Keratinocyte (primary cell): ENCODE measurements around the gene COL1A2. TPM values are rescaled to one million over a fixed set of nuclear protein-coding genes. Genes with fewer than 3 reads are reported as not detected.

ENCODE experiments used
- DNase-seq: peaks from one replicate; pipeline ENCODE4 v3.0.0-alpha.2; 2011; ENCODE audit warnings: low read depth, missing footprints, low spot score
- FAIRE-seq: peaks from 2 replicates; lab custom pipeline; 2011; peaks lifted over from hg19 to GRCh38; lab: Jason Lieb, UNC
- H2AFZ ChIP-seq: 2 replicates; pipeline ENCODE4 v1.6.0; 2012; ENCODE audit warnings: low read length, control low read depth, inconsistent platforms; ENCODE audit not compliant: control insufficient read depth
- H3K27ac ChIP-seq: 2 replicates; pipeline ENCODE4 v1.5.1; 2011; ENCODE audit warnings: low read length; ENCODE audit not compliant: control insufficient read depth, insufficient read depth
- H3K27me3 ChIP-seq: 3 replicates; pipeline ENCODE4 v1.6.0; 2011; ENCODE audit warnings: low read length; ENCODE audit not compliant: control insufficient read depth, insufficient read depth; ENCODE audit errors: extremely low read depth
- H3K36me3 ChIP-seq, 2 experiments: 2 replicates in 1 of 2; 3 replicates in 1 of 2; pipeline ENCODE4 v1.5.1; 2011; ENCODE audit warnings: low read length in 2 of 2, mild to moderate bottlenecking in 1 of 2; ENCODE audit not compliant: control insufficient read depth in 2 of 2, insufficient read depth in 2 of 2; ENCODE audit errors: extremely low read depth in 1 of 2
- H3K4me1 ChIP-seq: 3 replicates; pipeline ENCODE4 v1.5.1; 2011; ENCODE audit warnings: low read length; ENCODE audit not compliant: control insufficient read depth, insufficient read depth; ENCODE audit errors: extremely low read depth
- H3K4me2 ChIP-seq: 3 replicates; pipeline ENCODE4 v1.6.0; 2011; ENCODE audit warnings: low read depth, low read length; ENCODE audit not compliant: control insufficient read depth, insufficient read depth; ENCODE audit errors: extremely low read depth
- H3K4me3 ChIP-seq, 3 experiments: fragments of 200-600 bp in 1 of 3; sonication (generic) in 1 of 3; 2 replicates in 2 of 3; 3 replicates in 1 of 3; pipeline ENCODE4 v1.5.1; 2011 to 2016; ENCODE audit warnings: low read length in 3 of 3, mild to moderate bottlenecking in 3 of 3, control low read depth in 2 of 3, inconsistent platforms in 1 of 3, low read depth in 1 of 3, mixed read lengths in 1 of 3, mixed run types in 1 of 3, moderate library complexity in 1 of 3; ENCODE audit not compliant: control insufficient read depth in 2 of 3, insufficient read depth in 2 of 3; ENCODE audit errors: extremely low read depth in 1 of 3
- H3K79me2 ChIP-seq: 2 replicates; pipeline ENCODE4 v1.6.0; 2012; ENCODE audit warnings: low read length; ENCODE audit not compliant: control insufficient read depth, insufficient read depth
- H3K9ac ChIP-seq: 3 replicates; pipeline ENCODE4 v1.6.0; 2011; ENCODE audit warnings: low read length; ENCODE audit not compliant: control insufficient read depth, insufficient read depth; ENCODE audit errors: extremely low read depth
- H3K9me1 ChIP-seq: 3 replicates; pipeline ENCODE4 v1.6.0; 2011; ENCODE audit warnings: low read length; ENCODE audit not compliant: control insufficient read depth, insufficient read depth; ENCODE audit errors: extremely low read depth
- H3K9me3 ChIP-seq: 2 replicates; pipeline ENCODE4 v1.5.1; 2012; ENCODE audit warnings: low read depth, low read length; ENCODE audit not compliant: control insufficient read depth
- H4K20me1 ChIP-seq: 3 replicates; pipeline ENCODE4 v1.6.0; 2011; ENCODE audit warnings: low read length; ENCODE audit not compliant: control insufficient read depth, insufficient read depth; ENCODE audit errors: extremely low read depth
- EZH2 ChIP-seq: IDR thresholded peaks from one replicate; pipeline ENCODE4 v1.6.1; 2012; ENCODE audit warnings: inconsistent platforms, mild to moderate bottlenecking, low read length, moderate library complexity
- dilution Hi-C: fragments of 300-500 bp; cut with MboI; formaldehyde crosslinking; loops from one replicate; pipeline ENCODE4 v1.7.0; 2020; ENCODE audit warnings: low sequenced_read_pairs; ENCODE audit not compliant: extremely low pct_ligation_motif_present
- polyA plus RNA-seq, 5 experiments: library from polyadenylated mRNA; depleted of rRNA in 3 of 5; stranded (reverse) in 3 of 5; stranded (forward) in 1 of 5; unstranded in 1 of 5; fragments of >200 nt; gene quantifications; 1 replicate in 1 of 5; 2 replicates in 3 of 5; 3 replicates in 1 of 5; pipeline versions ENCODE4 v1.2.1 to v1.2.3, GENCODE V29; 2011 to 2012; ENCODE audit warnings: missing spikeins in 2 of 5, low read depth in 1 of 5, low replicate concordance in 1 of 5
- TF ChIP-seq, protein P1 (sequence below), 3 experiments: IDR thresholded peaks in 1 of 3; conservative IDR thresholded peaks in 1 of 3; optimal IDR thresholded peaks in 1 of 3; 2 replicates in 2 of 3; 3 replicates in 1 of 3; pipeline versions ENCODE3 to v1.5.1; 2011; ENCODE audit warnings: low read length in 3 of 3, mild to moderate bottlenecking in 3 of 3, moderate library complexity in 2 of 3, control low read depth in 1 of 3, inconsistent platforms in 1 of 3; ENCODE audit not compliant: insufficient read depth in 2 of 3; ENCODE audit errors: extremely low read depth in 1 of 3

COL1A2 gene
- polyA plus RNA-seq, 1 donor (not counting 4 experiments of a cell fraction or from before 2014, with no cell fraction given), result 0.13 TPM

DNA sequence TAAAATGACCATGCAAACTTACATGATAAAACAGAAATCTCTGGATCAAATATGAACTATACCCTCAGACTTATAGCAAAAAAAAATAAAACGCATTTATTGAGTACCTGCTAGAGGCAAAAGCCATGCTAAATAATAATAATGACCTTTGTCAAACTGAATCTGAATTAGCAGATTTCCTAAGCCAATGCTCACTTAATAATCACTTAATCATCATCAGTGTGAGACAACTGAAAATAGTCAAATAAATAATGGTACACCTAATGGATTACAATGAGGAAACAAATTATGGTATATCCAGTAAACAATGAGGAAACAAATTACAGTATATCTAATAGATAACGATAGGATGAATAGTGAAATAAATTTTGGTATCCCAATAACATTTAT, 37.6 kb downstream of the COL1A2 start:
- H4K20me1 ChIP-seq, result no peaks in the 10 kb centered on the region
- no peaks in the 10 kb centered on the region for H3K79me2 ChIP-seq
- TF ChIP-seq EZH2, result no peak
- TF ChIP-seq, protein P1, sequence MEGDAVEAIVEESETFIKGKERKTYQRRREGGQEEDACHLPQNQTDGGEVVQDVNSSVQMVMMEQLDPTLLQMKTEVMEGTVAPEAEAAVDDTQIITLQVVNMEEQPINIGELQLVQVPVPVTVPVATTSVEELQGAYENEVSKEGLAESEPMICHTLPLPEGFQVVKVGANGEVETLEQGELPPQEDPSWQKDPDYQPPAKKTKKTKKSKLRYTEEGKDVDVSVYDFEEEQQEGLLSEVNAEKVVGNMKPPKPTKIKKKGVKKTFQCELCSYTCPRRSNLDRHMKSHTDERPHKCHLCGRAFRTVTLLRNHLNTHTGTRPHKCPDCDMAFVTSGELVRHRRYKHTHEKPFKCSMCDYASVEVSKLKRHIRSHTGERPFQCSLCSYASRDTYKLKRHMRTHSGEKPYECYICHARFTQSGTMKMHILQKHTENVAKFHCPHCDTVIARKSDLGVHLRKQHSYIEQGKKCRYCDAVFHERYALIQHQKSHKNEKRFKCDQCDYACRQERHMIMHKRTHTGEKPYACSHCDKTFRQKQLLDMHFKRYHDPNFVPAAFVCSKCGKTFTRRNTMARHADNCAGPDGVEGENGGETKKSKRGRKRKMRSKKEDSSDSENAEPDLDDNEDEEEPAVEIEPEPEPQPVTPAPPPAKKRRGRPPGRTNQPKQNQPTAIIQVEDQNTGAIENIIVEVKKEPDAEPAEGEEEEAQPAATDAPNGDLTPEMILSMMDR (optimal IDR thresholded peaks at IDR 0.05 in 1 of 3, IDR thresholded peaks at IDR 0.05 in 1 of 3, conservative IDR thresholded peaks at IDR 0.05 in 1 of 3; ENCODE audit: extremely low read depth in 1 of 3, insufficient read depth in 2 of 3, low read length in 3 of 3), result no peak
- DNase-seq, result no peak
- H3K9me1 ChIP-seq, result no peaks in the 10 kb centered on the region
- H3K27me3 ChIP-seq, result no peaks in the 10 kb centered on the region
- H3K4me1 ChIP-seq, result no peaks in the 10 kb centered on the region
- H2AFZ ChIP-seq, result no peak overlapping the region
- H3K4me2 ChIP-seq, result no peak overlapping the region
- H3K4me3 ChIP-seq, result no peak overlapping the region
- H3K27ac ChIP-seq, result no peak overlapping the region
- no peak overlapping the region for H3K9ac ChIP-seq
- dilution Hi-C loops, result loop anchor here (25.0 kb wide), 1 partner anchor 145 kb away; no protein-coding TSS in a partner anchor
- no peak for FAIRE-seq
- no peaks in the 10 kb centered on the region for H3K9me3 ChIP-seq
- no peaks in the 10 kb centered on the region for H3K36me3 ChIP-seq

DNA sequence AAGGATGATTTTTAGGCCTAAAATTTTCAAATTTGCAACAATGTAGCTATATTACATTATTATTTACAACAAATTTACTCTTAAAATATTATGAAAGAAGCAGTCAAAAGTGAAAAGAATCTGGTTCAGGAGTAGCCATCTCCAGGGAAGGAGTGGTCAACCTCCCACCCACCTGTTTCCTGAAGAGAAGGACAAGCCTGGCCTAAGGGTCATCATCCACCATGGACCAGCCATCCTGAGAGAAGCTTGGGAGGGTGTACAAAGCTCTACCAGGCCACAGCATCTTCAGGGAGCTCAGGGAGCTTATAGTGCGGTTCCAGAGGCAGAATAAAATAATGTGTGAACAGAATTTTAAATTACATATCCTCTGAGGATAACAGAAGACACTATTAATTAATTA, 38.1 kb downstream of the COL1A2 start:
- TF ChIP-seq EZH2, result no peak
- TF ChIP-seq, protein P1 (optimal IDR thresholded peaks at IDR 0.05 in 1 of 3, IDR thresholded peaks at IDR 0.05 in 1 of 3, conservative IDR thresholded peaks at IDR 0.05 in 1 of 3; ENCODE audit: extremely low read depth in 1 of 3, insufficient read depth in 2 of 3, low read length in 3 of 3), result no peak
- DNase-seq (no peak), FAIRE-seq (no peak)
- no peaks in the 10 kb centered on the region for H3K9me3 ChIP-seq
- dilution Hi-C loops, result loop anchor here (25.0 kb wide), 1 partner anchor 146 kb away; no protein-coding TSS in a partner anchor
- H3K36me3 ChIP-seq, result no peaks in the 10 kb centered on the region
- no peak overlapping the region for H3K4me2 ChIP-seq
- H3K79me2 ChIP-seq, result no peaks in the 10 kb centered on the region
- H3K27ac ChIP-seq, result no peak overlapping the region
- no peaks in the 10 kb centered on the region for H4K20me1 ChIP-seq
- H3K4me3 ChIP-seq, result no peak overlapping the region
- no peak overlapping the region for H3K9ac ChIP-seq
- no peaks in the 10 kb centered on the region for H3K9me1 ChIP-seq
- H3K4me1 ChIP-seq, result no peaks in the 10 kb centered on the region
- H3K27me3 ChIP-seq, result no peaks in the 10 kb centered on the region
- no peak overlapping the region for H2AFZ ChIP-seq
